ENCODE data around the gene TTK.

The TTK gene

DNA sequence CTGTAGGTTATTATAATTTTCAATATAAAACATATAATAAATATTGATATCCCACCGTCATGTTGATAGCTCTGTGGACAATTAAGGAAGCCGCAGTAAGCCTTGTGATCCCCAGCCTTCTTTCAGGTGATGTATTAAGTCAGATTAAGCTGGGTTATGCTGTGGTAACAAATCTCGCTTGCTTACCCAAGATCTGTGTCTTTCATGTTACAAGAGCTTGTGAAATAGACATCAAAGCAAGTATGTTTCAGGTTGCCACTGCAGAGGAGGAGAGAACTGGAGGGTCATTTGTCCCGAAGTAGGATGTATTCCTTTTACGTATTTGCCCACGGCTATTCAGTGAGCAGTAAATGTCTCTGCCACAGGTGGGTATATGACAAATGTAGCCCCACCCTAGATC lies 84.2 kb downstream of the TTK start:
- TF ChIP-seq Cebpa-rat (IDR thresholded peaks at IDR 0.05) = no peak

DNA sequence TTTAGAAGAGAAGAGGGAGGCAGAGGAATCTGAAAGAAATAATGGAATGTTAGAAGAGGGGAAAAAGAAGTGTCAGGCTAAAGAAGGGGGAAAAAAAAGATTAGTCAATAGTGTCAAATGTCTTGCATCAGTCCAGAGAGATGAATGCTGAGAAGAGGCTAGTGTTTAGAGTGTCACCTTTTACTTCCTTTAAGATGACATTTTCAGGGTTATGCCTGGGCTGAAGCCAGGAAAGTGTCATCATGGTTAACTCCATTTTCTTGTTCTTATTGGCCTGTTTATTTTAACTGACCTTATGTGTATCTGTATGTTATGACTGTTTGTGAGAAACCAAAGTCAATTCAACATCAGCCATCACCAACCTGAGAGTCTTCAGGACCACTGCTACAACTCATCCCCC lies 87.1 kb downstream of the TTK start:
- Histone ChIP-seq H3K4me2 (no peak overlapping the region), H3K9ac (no peak overlapping the region), H3K36me3 (no peaks in the 10 kb centered on the region), H3K27me3 (no peaks in the 10 kb centered on the region), H4K20me1 (no peaks in the 10 kb centered on the region), H3K9me3 (no peaks in the 10 kb centered on the region), H3K4me3 (no peak overlapping the region), H3K4me1 (no peaks in the 10 kb centered on the region), H3K27ac (no peak overlapping the region)
- no peak for TF ChIP-seq Cebpa-rat (IDR thresholded peaks at IDR 0.05)

More for the DNA sequence above, 84.2 kb downstream of the TTK start:
- H3K27ac ChIP-seq = no peak overlapping the region
- no peaks in the 10 kb centered on the region for H3K9me3 ChIP-seq
- no peaks in the 10 kb centered on the region for H4K20me1 ChIP-seq
- no peak overlapping the region for H3K9ac ChIP-seq
- no peak overlapping the region for H3K4me3 ChIP-seq
- no peaks in the 10 kb centered on the region for H3K4me1 ChIP-seq
- no peak overlapping the region for H3K4me2 ChIP-seq
- H3K27me3 ChIP-seq = no peaks in the 10 kb centered on the region
- no peaks in the 10 kb centered on the region for H3K36me3 ChIP-seq

All from BLaER1 (cell line).